CD4-positive, alpha-beta T cell treated with Interleukin-4 for 4 hours (primary cell): ENCODE measurements around the gene MARCHF7.
A peak's percentile ranks its signal among the peaks of the same experiment; 100 is the strongest.
"Not testable (repeated sequence)": the region's sequence is repeated elsewhere in the genome, so short reads cannot be mapped to it uniquely, and the experiment has no call there.

Source experiments
- DNase-seq: peaks from one replicate; pipeline ENCODE4 v3.0.0-alpha.2; 2020

Gene MARCHF7

GRCh38 chr2:159722580-159722979, 10.3 kb downstream of the MARCHF7 start:
- no peak for DNase-seq

GRCh38 chr2:159724795-159725572, 12.7 kb downstream of the MARCHF7 start:
- not testable (repeated sequence) for DNase-seq

GRCh38 chr2:159725713-159726112, 13.4 kb downstream of the MARCHF7 start:
- DNase-seq = no peak

GRCh38 chr2:159728629-159729028, 16.3 kb downstream of the MARCHF7 start:
- no peak for DNase-seq

- DNase-seq = no peak
These were observed 23.3 kb downstream of the MARCHF7 start for GRCh38 chr2:159735648-159736047.

GRCh38 chr2:159736048-159736447, 23.7 kb downstream of the MARCHF7 start:
- peak; percentile 15 for DNase-seq

- DNase-seq = no peak
These were observed 25.1 kb downstream of the MARCHF7 start for GRCh38 chr2:159737292-159737916.

GRCh38 chr2:159737917-159738296, 25.6 kb downstream of the MARCHF7 start:
- DNase-seq = no peak

- DNase-seq = no peak
These were observed 26.4 kb downstream of the MARCHF7 start for GRCh38 chr2:159738509-159739390.

GRCh38 chr2:159742846-159743245, 30.5 kb downstream of the MARCHF7 start:
- no peak for DNase-seq

GRCh38 chr2:159744363-159744762, 32.1 kb downstream of the MARCHF7 start:
- no peak for DNase-seq

- DNase-seq = not testable (repeated sequence)
These were observed 32.9 kb downstream of the MARCHF7 start for GRCh38 chr2:159745237-159745636.

- DNase-seq = no peak
These were observed 35.8 kb downstream of the MARCHF7 start for GRCh38 chr2:159748089-159748488.

- no peak for DNase-seq
These were observed 38.6 kb downstream of the MARCHF7 start for GRCh38 chr2:159750873-159751272.

- no peak for DNase-seq
These were observed 41.5 kb downstream of the MARCHF7 start for GRCh38 chr2:159753797-159754196.

GRCh38 chr2:159755014-159755413, 42.7 kb downstream of the MARCHF7 start:
- no peak for DNase-seq

GRCh38 chr2:159755788-159756187, 43.5 kb downstream of the MARCHF7 start:
- DNase-seq = peak; percentile 56

- DNase-seq = no peak
These were observed 45.9 kb downstream of the MARCHF7 start for GRCh38 chr2:159758239-159758638.

- DNase-seq = no peak
These were observed 46.4 kb downstream of the MARCHF7 start for GRCh38 chr2:159758686-159759085.

GRCh38 chr2:159759577-159759976, 47.3 kb downstream of the MARCHF7 start:
- no peak for DNase-seq

- no peak for DNase-seq
These were observed 48.0 kb downstream of the MARCHF7 start for GRCh38 chr2:159760326-159760725.

- DNase-seq = no peak
These were observed 49.8 kb downstream of the MARCHF7 start for GRCh38 chr2:159762075-159762474.
